H1 (cell line): Measurements from ENCODE around the gene CCDC88A. TPM values are rescaled to one million over a fixed set of nuclear protein-coding genes. Genes with fewer than 3 reads are reported as not detected.

Source experiments
- RFX5 ChIP-seq: IDR thresholded peaks from 2 replicates; pipeline ENCODE4 v1.6.1; 2011; ENCODE audit warnings: low read depth, low read length, improper control_type of control experiment, borderline replicate concordance
- SP4 ChIP-seq: IDR thresholded peaks from 2 replicates; pipeline ENCODE4 v1.6.1; 2012; ENCODE audit warnings: low read length, inconsistent platforms
- TAF7 ChIP-seq: optimal IDR thresholded peaks from 2 replicates; pipeline ENCODE3; 2011; ENCODE audit warnings: low read depth, mild to moderate bottlenecking, inconsistent platforms, low read length, moderate library complexity, borderline replicate concordance
- polyA plus RNA-seq, 7 experiments: library from polyadenylated mRNA; depleted of rRNA in 3 of 7; stranded (reverse) in 5 of 7; unstranded in 2 of 7; fragments of >200 nt in 5 of 7; fragments of 200-250 nt in 2 of 7; gene quantifications; 1 replicate in 5 of 7; 2 replicates in 1 of 7; 4 replicates in 1 of 7; pipeline versions ENCODE4 v1.2.1 to v1.2.3, GENCODE V29; 2011 to 2013; ENCODE audit warnings: missing spikeins in 2 of 7, mixed read lengths in 2 of 7
- total RNA-seq: library from RNA; stranded (reverse); fragmentation: NEBNext Ultra II Directional; extraction: Animal tissue kit (Norgen Biotek cat#: 25700); gene quantifications from 2 replicates; pipeline ENCODE4 v1.2.1, GENCODE V29; 2021
- TF ChIP-seq, protein P1 (sequence below): fragments of 300-600 bp; sonication (generic); IDR thresholded peaks from 2 replicates; pipeline ENCODE4 v1.7.1; 2012; ENCODE audit warnings: low read length, moderate library complexity, mild to moderate bottlenecking, inconsistent platforms; ENCODE audit not compliant: insufficient replicate concordance

The CCDC88A gene
- total and polyA plus RNA-seq, 2 of the 8 experiments (the other 6 are each of a cell fraction or from before 2014, with no cell fraction given), result 27.0 to 98.0 TPM

- TF ChIP-seq, protein P1, sequence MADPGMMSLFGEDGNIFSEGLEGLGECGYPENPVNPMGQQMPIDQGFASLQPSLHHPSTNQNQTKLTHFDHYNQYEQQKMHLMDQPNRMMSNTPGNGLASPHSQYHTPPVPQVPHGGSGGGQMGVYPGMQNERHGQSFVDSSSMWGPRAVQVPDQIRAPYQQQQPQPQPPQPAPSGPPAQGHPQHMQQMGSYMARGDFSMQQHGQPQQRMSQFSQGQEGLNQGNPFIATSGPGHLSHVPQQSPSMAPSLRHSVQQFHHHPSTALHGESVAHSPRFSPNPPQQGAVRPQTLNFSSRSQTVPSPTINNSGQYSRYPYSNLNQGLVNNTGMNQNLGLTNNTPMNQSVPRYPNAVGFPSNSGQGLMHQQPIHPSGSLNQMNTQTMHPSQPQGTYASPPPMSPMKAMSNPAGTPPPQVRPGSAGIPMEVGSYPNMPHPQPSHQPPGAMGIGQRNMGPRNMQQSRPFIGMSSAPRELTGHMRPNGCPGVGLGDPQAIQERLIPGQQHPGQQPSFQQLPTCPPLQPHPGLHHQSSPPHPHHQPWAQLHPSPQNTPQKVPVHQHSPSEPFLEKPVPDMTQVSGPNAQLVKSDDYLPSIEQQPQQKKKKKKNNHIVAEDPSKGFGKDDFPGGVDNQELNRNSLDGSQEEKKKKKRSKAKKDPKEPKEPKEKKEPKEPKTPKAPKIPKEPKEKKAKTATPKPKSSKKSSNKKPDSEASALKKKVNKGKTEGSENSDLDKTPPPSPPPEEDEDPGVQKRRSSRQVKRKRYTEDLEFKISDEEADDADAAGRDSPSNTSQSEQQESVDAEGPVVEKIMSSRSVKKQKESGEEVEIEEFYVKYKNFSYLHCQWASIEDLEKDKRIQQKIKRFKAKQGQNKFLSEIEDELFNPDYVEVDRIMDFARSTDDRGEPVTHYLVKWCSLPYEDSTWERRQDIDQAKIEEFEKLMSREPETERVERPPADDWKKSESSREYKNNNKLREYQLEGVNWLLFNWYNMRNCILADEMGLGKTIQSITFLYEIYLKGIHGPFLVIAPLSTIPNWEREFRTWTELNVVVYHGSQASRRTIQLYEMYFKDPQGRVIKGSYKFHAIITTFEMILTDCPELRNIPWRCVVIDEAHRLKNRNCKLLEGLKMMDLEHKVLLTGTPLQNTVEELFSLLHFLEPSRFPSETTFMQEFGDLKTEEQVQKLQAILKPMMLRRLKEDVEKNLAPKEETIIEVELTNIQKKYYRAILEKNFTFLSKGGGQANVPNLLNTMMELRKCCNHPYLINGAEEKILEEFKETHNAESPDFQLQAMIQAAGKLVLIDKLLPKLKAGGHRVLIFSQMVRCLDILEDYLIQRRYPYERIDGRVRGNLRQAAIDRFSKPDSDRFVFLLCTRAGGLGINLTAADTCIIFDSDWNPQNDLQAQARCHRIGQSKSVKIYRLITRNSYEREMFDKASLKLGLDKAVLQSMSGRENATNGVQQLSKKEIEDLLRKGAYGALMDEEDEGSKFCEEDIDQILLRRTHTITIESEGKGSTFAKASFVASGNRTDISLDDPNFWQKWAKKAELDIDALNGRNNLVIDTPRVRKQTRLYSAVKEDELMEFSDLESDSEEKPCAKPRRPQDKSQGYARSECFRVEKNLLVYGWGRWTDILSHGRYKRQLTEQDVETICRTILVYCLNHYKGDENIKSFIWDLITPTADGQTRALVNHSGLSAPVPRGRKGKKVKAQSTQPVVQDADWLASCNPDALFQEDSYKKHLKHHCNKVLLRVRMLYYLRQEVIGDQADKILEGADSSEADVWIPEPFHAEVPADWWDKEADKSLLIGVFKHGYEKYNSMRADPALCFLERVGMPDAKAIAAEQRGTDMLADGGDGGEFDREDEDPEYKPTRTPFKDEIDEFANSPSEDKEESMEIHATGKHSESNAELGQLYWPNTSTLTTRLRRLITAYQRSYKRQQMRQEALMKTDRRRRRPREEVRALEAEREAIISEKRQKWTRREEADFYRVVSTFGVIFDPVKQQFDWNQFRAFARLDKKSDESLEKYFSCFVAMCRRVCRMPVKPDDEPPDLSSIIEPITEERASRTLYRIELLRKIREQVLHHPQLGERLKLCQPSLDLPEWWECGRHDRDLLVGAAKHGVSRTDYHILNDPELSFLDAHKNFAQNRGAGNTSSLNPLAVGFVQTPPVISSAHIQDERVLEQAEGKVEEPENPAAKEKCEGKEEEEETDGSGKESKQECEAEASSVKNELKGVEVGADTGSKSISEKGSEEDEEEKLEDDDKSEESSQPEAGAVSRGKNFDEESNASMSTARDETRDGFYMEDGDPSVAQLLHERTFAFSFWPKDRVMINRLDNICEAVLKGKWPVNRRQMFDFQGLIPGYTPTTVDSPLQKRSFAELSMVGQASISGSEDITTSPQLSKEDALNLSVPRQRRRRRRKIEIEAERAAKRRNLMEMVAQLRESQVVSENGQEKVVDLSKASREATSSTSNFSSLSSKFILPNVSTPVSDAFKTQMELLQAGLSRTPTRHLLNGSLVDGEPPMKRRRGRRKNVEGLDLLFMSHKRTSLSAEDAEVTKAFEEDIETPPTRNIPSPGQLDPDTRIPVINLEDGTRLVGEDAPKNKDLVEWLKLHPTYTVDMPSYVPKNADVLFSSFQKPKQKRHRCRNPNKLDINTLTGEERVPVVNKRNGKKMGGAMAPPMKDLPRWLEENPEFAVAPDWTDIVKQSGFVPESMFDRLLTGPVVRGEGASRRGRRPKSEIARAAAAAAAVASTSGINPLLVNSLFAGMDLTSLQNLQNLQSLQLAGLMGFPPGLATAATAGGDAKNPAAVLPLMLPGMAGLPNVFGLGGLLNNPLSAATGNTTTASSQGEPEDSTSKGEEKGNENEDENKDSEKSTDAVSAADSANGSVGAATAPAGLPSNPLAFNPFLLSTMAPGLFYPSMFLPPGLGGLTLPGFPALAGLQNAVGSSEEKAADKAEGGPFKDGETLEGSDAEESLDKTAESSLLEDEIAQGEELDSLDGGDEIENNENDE, result no peak
- TF ChIP-seq TAF7 (no peak), RFX5 (no peak), SP4 (no peak)
Observed at GRCh38 chr2:55454121-55454520, 34.5 kb upstream of the CCDC88A start (continued).
